PC-9 (cell line): Measurements from ENCODE around the gene GAB2. TPM values are rescaled to one million over a fixed set of nuclear protein-coding genes. Genes with fewer than 3 reads are reported as not detected.

Experiments used
- BruUV-seq: library from RNA; stranded (reverse); fragments of 400-500 nt; replicated peaks from 2 replicates; lab custom pipeline; 2021; lab: Mats Ljungman, UMichigan
- CTCF ChIA-PET: fragments of 300-600 bp; sonication (Branson Sonifier 250); formaldehyde crosslinking; loops from one replicate; lab custom pipeline; 2022; ENCODE audit warnings: antibody characterized with exemption; lab: Charles Lee
- POLR2A ChIA-PET: fragments of 300-600 bp; sonication (Branson Sonifier 250); formaldehyde crosslinking; loops from one replicate; lab custom pipeline; 2022; ENCODE audit warnings: antibody characterized with exemption; ENCODE audit not compliant: unreplicated experiment; lab: Charles Lee
- DNase-seq, 2 experiments: peaks; one replicate each; pipeline versions ENCODE4 v3.0.0 to v3.0.0-alpha.2; 2015 to 2022; ENCODE audit warnings: mixed read lengths in 1 of 2
- H2AFZ ChIP-seq: fragments of 200-600 bp; sonication (generic); 2 replicates; pipeline ENCODE4 v1.8.1; 2017; ENCODE audit warnings: antibody characterized with exemption
- H3F3A ChIP-seq: fragments of 200-600 bp; sonication (generic); 2 replicates; pipeline ENCODE4 v1.8.1; 2017; ENCODE audit warnings: antibody characterized with exemption, mild to moderate bottlenecking, low read depth; ENCODE audit not compliant: insufficient read depth
- H3K27ac ChIP-seq: fragments of 200-600 bp; sonication (generic); 2 replicates; pipeline ENCODE4 v1.6.1; 2016; ENCODE audit warnings: mixed run types
- H3K27me3 ChIP-seq: fragments of 200-600 bp; sonication (generic); 2 replicates; pipeline ENCODE4 v1.6.1; 2016; ENCODE audit warnings: low read depth, mixed run types; ENCODE audit not compliant: insufficient read depth
- H3K36me3 ChIP-seq: fragments of 200-600 bp; sonication (generic); 2 replicates; pipeline ENCODE4 v1.6.1; 2016; ENCODE audit warnings: low read depth, mixed run types
- H3K4me1 ChIP-seq: fragments of 200-600 bp; sonication (generic); replicated peaks from 2 replicates; pipeline ENCODE4 v1.6.1; 2016; ENCODE audit warnings: mixed run types; ENCODE audit not compliant: insufficient read depth
- H3K4me2 ChIP-seq: fragments of 200-600 bp; sonication (generic); 2 replicates; pipeline ENCODE4 v1.6.1; 2017; ENCODE audit warnings: mixed run types
- H3K4me3 ChIP-seq: fragments of 200-600 bp; sonication (generic); 2 replicates; pipeline ENCODE4 v1.6.1; 2016; ENCODE audit warnings: mixed run types
- H3K79me2 ChIP-seq: fragments of 200-600 bp; sonication (generic); 2 replicates; pipeline ENCODE4 v1.6.1; 2017; ENCODE audit warnings: low read depth, mixed run types
- H3K9me2 ChIP-seq: fragments of 200-600 bp; sonication (generic); 2 replicates; pipeline ENCODE4 v1.8.1; 2017; ENCODE audit warnings: mild to moderate bottlenecking; ENCODE audit not compliant: insufficient read depth
- H3K9me3 ChIP-seq: fragments of 200-600 bp; sonication (generic); 2 replicates; pipeline ENCODE4 v1.8.1; 2016; ENCODE audit warnings: low read depth; ENCODE audit not compliant: insufficient read depth
- H4K20me1 ChIP-seq: fragments of 200-600 bp; sonication (generic); 2 replicates; pipeline ENCODE4 v1.8.1; 2017; ENCODE audit not compliant: insufficient read depth
- EZH2 ChIP-seq: fragments of 200-600 bp; sonication (generic); IDR thresholded peaks from 2 replicates; pipeline ENCODE4 v1.8.0; 2017; ENCODE audit warnings: antibody characterized with exemption, low read depth
- intact Hi-C: fragments of 100-400 bp; cut with micrococcal nuclease; formaldehyde crosslinking; loops from one replicate; pipeline ENCODE4 v1.10.0; 2022; ENCODE audit not compliant: unreplicated experiment
- total RNA-seq: library from RNA; stranded (reverse); gene quantifications from 2 replicates; pipeline ENCODE4 v1.2.3, GENCODE V29; 2021
- TF ChIP-seq, protein P1 (sequence below): fragments of 200-600 bp; sonication (generic); conservative IDR thresholded peaks from 2 replicates; pipeline ENCODE4 v1.6.1; 2017; ENCODE audit warnings: mixed run types, antibody characterized with exemption, mild to moderate bottlenecking, moderate library complexity

The GAB2 gene
- total RNA-seq, 1 experiment from 2014 or later, result 17.5 TPM

GRCh38 chr11:78259777-78260487 lies 157.7 kb downstream of the GAB2 start:
- TF ChIP-seq, protein P1, sequence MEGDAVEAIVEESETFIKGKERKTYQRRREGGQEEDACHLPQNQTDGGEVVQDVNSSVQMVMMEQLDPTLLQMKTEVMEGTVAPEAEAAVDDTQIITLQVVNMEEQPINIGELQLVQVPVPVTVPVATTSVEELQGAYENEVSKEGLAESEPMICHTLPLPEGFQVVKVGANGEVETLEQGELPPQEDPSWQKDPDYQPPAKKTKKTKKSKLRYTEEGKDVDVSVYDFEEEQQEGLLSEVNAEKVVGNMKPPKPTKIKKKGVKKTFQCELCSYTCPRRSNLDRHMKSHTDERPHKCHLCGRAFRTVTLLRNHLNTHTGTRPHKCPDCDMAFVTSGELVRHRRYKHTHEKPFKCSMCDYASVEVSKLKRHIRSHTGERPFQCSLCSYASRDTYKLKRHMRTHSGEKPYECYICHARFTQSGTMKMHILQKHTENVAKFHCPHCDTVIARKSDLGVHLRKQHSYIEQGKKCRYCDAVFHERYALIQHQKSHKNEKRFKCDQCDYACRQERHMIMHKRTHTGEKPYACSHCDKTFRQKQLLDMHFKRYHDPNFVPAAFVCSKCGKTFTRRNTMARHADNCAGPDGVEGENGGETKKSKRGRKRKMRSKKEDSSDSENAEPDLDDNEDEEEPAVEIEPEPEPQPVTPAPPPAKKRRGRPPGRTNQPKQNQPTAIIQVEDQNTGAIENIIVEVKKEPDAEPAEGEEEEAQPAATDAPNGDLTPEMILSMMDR, result no peak
- TF ChIP-seq EZH2, result no peak
- Histone ChIP-seq H3K4me1 (no peaks in the 10 kb centered on the region), H4K20me1 (no peaks in the 10 kb centered on the region), H3K4me3 (no peak overlapping the region), H3K27me3 (no peaks in the 10 kb centered on the region), H3K27ac (no peak overlapping the region), H3K9me2 (no peaks in the 10 kb centered on the region), H3K79me2 (no peaks in the 10 kb centered on the region), H2AFZ (no peak overlapping the region), H3F3A (no peaks in the 10 kb centered on the region), H3K36me3 (no peaks in the 10 kb centered on the region), H3K9me3 (no peaks in the 10 kb centered on the region), H3K4me2 (no peak overlapping the region)
- BruUV-seq, result no TSS peak
- DNase-seq, result no peak
- ChIA-PET POLR2A (no interaction called here), CTCF (no interaction called here)
- intact Hi-C loops, result no loop called here

GRCh38 chr11:78257654-78258053 lies 160.0 kb downstream of the GAB2 start:
- CTCF ChIA-PET, result no interaction called here
- TF ChIP-seq, protein P1, result no peak
- TF ChIP-seq EZH2, result no peak

GRCh38 chr11:78256962-78257361 lies 160.7 kb downstream of the GAB2 start:
- H3K36me3 ChIP-seq, result no peaks in the 10 kb centered on the region
- POLR2A ChIA-PET, result no interaction called here
- intact Hi-C loops, result no loop called here
- H3K27ac ChIP-seq, result no peak overlapping the region
- H3K4me1 ChIP-seq, result peaks cover 8% of the 10 kb centered on the region; the same call in 1 of the 2 replicates
- H3K79me2 ChIP-seq, result no peaks in the 10 kb centered on the region
- no TSS peak for BruUV-seq
- H2AFZ ChIP-seq, result no peak overlapping the region
- CTCF ChIA-PET, result no interaction called here
- H3K9me2 ChIP-seq, result no peaks in the 10 kb centered on the region; the same call in 1 of the 2 replicates
- no peaks in the 10 kb centered on the region for H3K27me3 ChIP-seq
- H3F3A ChIP-seq, result no peaks in the 10 kb centered on the region
- no peak for DNase-seq
- H3K4me2 ChIP-seq, result no peak overlapping the region
- TF ChIP-seq EZH2, result no peak
- TF ChIP-seq, protein P1, result no peak
- no peak overlapping the region for H3K4me3 ChIP-seq
- H4K20me1 ChIP-seq, result no peaks in the 10 kb centered on the region
- no peaks in the 10 kb centered on the region for H3K9me3 ChIP-seq

More at GRCh38 chr11:78257654-78258053, 160.0 kb downstream of the GAB2 start:
- intact Hi-C loops, result no loop called here
- BruUV-seq, result no TSS peak
- H3K4me3 ChIP-seq, result no peak overlapping the region
- no peak overlapping the region for H3K4me2 ChIP-seq
- H3K9me3 ChIP-seq, result no peaks in the 10 kb centered on the region
- no peaks in the 10 kb centered on the region for H4K20me1 ChIP-seq
- H3K9me2 ChIP-seq, result no peaks in the 10 kb centered on the region; the same call in 1 of the 2 replicates
- H3K36me3 ChIP-seq, result no peaks in the 10 kb centered on the region
- no peak overlapping the region for H2AFZ ChIP-seq
- H3F3A ChIP-seq, result no peaks in the 10 kb centered on the region
- no peaks in the 10 kb centered on the region for H3K79me2 ChIP-seq
- POLR2A ChIA-PET, result no interaction called here
- peaks cover 8% of the 10 kb centered on the region; the same call in 1 of the 2 replicates for H3K4me1 ChIP-seq
- DNase-seq, result no peak
- no peak overlapping the region for H3K27ac ChIP-seq
- no peaks in the 10 kb centered on the region for H3K27me3 ChIP-seq
